ENCODE results near the gene JAK1.
A peak's percentile ranks its signal among the peaks of the same experiment; 100 is the strongest.

GRCh38 chr1:64823691-64824476 is 142.5 kb downstream of the JAK1 start:
- no peak for TF ChIP-seq MAX (IDR thresholded peaks at IDR 0.05)
- TF ChIP-seq EGR1 (IDR thresholded peaks at IDR 0.05): no peak
- TF ChIP-seq REST (IDR thresholded peaks at IDR 0.05; ENCODE audit: low read depth): no peak
- TF ChIP-seq RAD21 (IDR thresholded peaks at IDR 0.05; ENCODE audit: low read depth): peak; percentile 85
- TF ChIP-seq ZBTB7A (IDR thresholded peaks at IDR 0.05; ENCODE audit: low read depth): no peak
- TF ChIP-seq USF1 (IDR thresholded peaks at IDR 0.05): no peak
- TF ChIP-seq EP300 (IDR thresholded peaks at IDR 0.05; ENCODE audit: borderline replicate concordance): no peak
- TF ChIP-seq YY1 (IDR thresholded peaks at IDR 0.05; ENCODE audit: low read depth): no peak
- no peak for TF ChIP-seq CREB1 (IDR thresholded peaks at IDR 0.05; ENCODE audit: low read depth)
- peak; percentile 38; the same call in 1 of the 2 replicates for TF ChIP-seq CEBPB (IDR thresholded peaks at IDR 0.05)

Measured in Ishikawa (cell line).